Heart left ventricle (tissue), 16 donors: ENCODE measurements around the gene GRK3. TPM values are rescaled to one million over a fixed set of nuclear protein-coding genes. Genes with fewer than 3 reads are reported as not detected.
"Not testable (repeated sequence)": the region's sequence is repeated elsewhere in the genome, so short reads cannot be mapped to it uniquely, and the experiment has no call there.

Experiments used
- ATAC-seq, 4 donors: fragments of 200-7000 bp; cut with Tn5 transposase; one replicate each; pipeline ENCODE4 v1.9.1; 2020 to 2022; ENCODE audit warnings: moderate library complexity in 4 of 4, mild to moderate bottlenecking in 3 of 4, moderate number of reproducible peaks in 1 of 4
- DNase-seq, 5 donors: peaks; one replicate each; pipeline ENCODE4 v3.0.0-alpha.2; 2020
- H3K27ac ChIP-seq, 12 donors: fragments of 200-600 bp; sonication (generic) in 4 of 12; one replicate each; pipeline versions ENCODE4 v1.5.0 to v1.8.0; 2016 to 2022; ENCODE audit warnings: mild to moderate bottlenecking in 2 of 12
- H3K27me3 ChIP-seq, 9 donors: fragments of 200-600 bp; sonication (generic) in 2 of 9; one replicate each; pipeline versions ENCODE4 v1.5.1 to v1.8.0; 2016 to 2022; ENCODE audit warnings: mild to moderate bottlenecking in 3 of 9
- H3K36me3 ChIP-seq, 9 donors: fragments of 200-600 bp; sonication (generic) in 2 of 9; one replicate each; pipeline versions ENCODE4 v1.5.0 to v1.8.0; 2018 to 2022; ENCODE audit warnings: mild to moderate bottlenecking in 2 of 9
- H3K4me1 ChIP-seq, 12 donors: fragments of 200-600 bp; sonication (generic) in 4 of 12; one replicate each; pipeline versions ENCODE4 v1.5.0 to v1.8.0; 2016 to 2022; ENCODE audit warnings: mild to moderate bottlenecking in 3 of 12
- H3K4me3 ChIP-seq, 12 donors: fragments of 200-600 bp; sonication (generic) in 4 of 12; one replicate each; pipeline versions ENCODE4 v1.5.0 to v1.8.0; 2017 to 2022; ENCODE audit warnings: mild to moderate bottlenecking in 9 of 12, moderate library complexity in 4 of 12
- H3K9me3 ChIP-seq, 12 donors: fragments of 200-600 bp; sonication (generic) in 4 of 12; one replicate each; pipeline versions ENCODE4 v1.5.0 to v1.8.0; 2016 to 2022; ENCODE audit warnings: mild to moderate bottlenecking in 1 of 12
- CTCF ChIP-seq, 12 donors: fragments of 200-600 bp; sonication (generic) in 4 of 12; IDR thresholded peaks; one replicate each; pipeline versions ENCODE4 v1.5.0 to v1.8.0; 2018 to 2022; ENCODE audit warnings: antibody characterized with exemption in 12 of 12, mild to moderate bottlenecking in 5 of 12
- POLR2A ChIP-seq, 2 donors: fragments of 450-650 bp; IDR thresholded peaks; one replicate each; pipeline ENCODE4 v1.6.1; 2017; ENCODE audit warnings: antibody characterized with exemption in 2 of 2, mild to moderate bottlenecking in 2 of 2, moderate library complexity in 2 of 2
- WGBS, 4 donors: extraction: QIAGEN DNeasy Blood & Tissue Kit in 2 of 4; methylation state at CpG; one replicate each; pipeline versions ENCODE4 v1.1.5 to v1.1.7; 2013 to 2018; 5-methylcytosine and 5-hydroxymethylcytosine counted together
- intact Hi-C, 10 donors: fragments of 100-400 bp; cut with DNase I; formaldehyde crosslinking; loops; one replicate each; pipeline versions ENCODE4 v1.11.1 to v1.14.2; 2022
- polyA plus RNA-seq, 2 donors: library from polyadenylated mRNA; stranded (reverse); fragments of 200-250 nt; gene quantifications; one replicate each; pipeline ENCODE4 v1.2.3, GENCODE V29; 2013
- total RNA-seq, 9 donors: library from RNA; depleted of rRNA in 2 of 9; stranded (reverse); fragments of >200 nt in 2 of 9; fragmentation: NEBNext Ultra II Directional in 3 of 9; extraction: Animal tissue kit (Norgen Biotek cat#: 25700) in 3 of 9; gene quantifications; one replicate each; pipeline versions ENCODE4 v1.1.0 to v1.2.4, GENCODE V29; 2016 to 2023
- donor health status: ischemic (EF 13 %, LVEDD 7.1; RV severe dilation, severe dysfunction).
- donor health status: healthy with polysubstance abuse.
- donor health status: DM: no; HTN: yes; CAD: no.
- donor health status: DM: no; HTN: no; CAD: no.
- donor health status: ischemic (EF 25% LVEDD 6.9; RV normal size, moderate dysfunction).
- donor health status: ischemic (EF 25% LVEDD 5.7; RV mildly dilated, moderate dysfunction).
- donor health status: healthy.
- donor health status: DM: yes; HTN: yes; CAD: no.
- donor health status: ischemic (EF 35%, LVEDD 5.7; RV mildly dilated, moderate dysfunction).
- donor health status: nonischemic (EF 11% LVEDD 7.7; RV severe dilation, severe dysfunction).
- donor health status: DM: yes; HTN: yes; CAD: no.
- donor health status: PGD.
- donor health status: ischemic (EF 29% LVEDD 5.4; RV normal size, mild dysfunction).
- donor health status: nonischemic (EF 23%, LVEDD 6.1; RV moderate dilation, normal function).

The GRK3 gene
- total and polyA plus RNA-seq, 11 donors, result 1.1 to 16.2 (median 5.9) TPM

- H3K27ac ChIP-seq, result no peak overlapping the region
- ATAC-seq, result peak in 2 of 4 donors; percentile 47 to 48
Observed at GRCh38 chr22:25702040-25702439, 137.6 kb downstream of the GRK3 start.

GRCh38 chr22:25702571-25703167 is 138.2 kb downstream of the GRK3 start:
- Histone ChIP-seq H3K36me3 (peaks cover 0 to 10% (median 0%) of the 10 kb centered on the region in 9 donors), H3K27me3 (no peaks in the 10 kb centered on the region), H3K4me1 (peaks cover 0 to 20% (median 15%) of the 10 kb centered on the region in 12 donors), H3K4me3 (no peak overlapping the region), H3K27ac (no peak overlapping the region), H3K9me3 (no peaks in the 10 kb centered on the region)
- no peak for DNase-seq
- intact Hi-C loops, result loop anchor here in 7 of 10 donors (1.0 to 10.0 kb wide), 8 partner anchors 70 to 338 kb away; no protein-coding TSS in a partner anchor
- no peak for ATAC-seq
- TF ChIP-seq CTCF (IDR thresholded peaks at IDR 0.05) (no peak), POLR2A (IDR thresholded peaks at IDR 0.05) (no peak)
- 83 to 88% (median 87%) methylated on average over 7 of the region's 7 CpGs for WGBS, 4 donors

More at GRCh38 chr22:25702040-25702439, 137.6 kb downstream of the GRK3 start:
- Histone ChIP-seq H3K36me3 (peaks cover 0 to 9% (median 0%) of the 10 kb centered on the region in 9 donors), H3K4me1 (peaks cover 0 to 20% (median 15%) of the 10 kb centered on the region in 12 donors), H3K4me3 (peak overlapping the region in 1 of 12 donors; percentile 21), H3K27me3 (no peaks in the 10 kb centered on the region), H3K9me3 (no peaks in the 10 kb centered on the region)
- TF ChIP-seq CTCF (IDR thresholded peaks at IDR 0.05) (peak in 11 of 12 donors; percentile 24 to 63 (median 54)), POLR2A (IDR thresholded peaks at IDR 0.05) (no peak)
- DNase-seq, result no peak
- intact Hi-C loops, result loop anchor here in 7 of 10 donors (1.0 to 10.0 kb wide), 8 partner anchors 70 to 337 kb away; no protein-coding TSS in a partner anchor

GRCh38 chr22:25704701-25705100 is 140.2 kb downstream of the GRK3 start:
- Histone ChIP-seq H3K27ac (no peak overlapping the region), H3K9me3 (no peaks in the 10 kb centered on the region), H3K27me3 (no peaks in the 10 kb centered on the region), H3K4me1 (peaks cover 0 to 20% (median 15%) of the 10 kb centered on the region in 12 donors), H3K36me3 (peaks cover 0 to 11% (median 0%) of the 10 kb centered on the region in 9 donors), H3K4me3 (no peak overlapping the region)
- ATAC-seq (no peak), DNase-seq (no peak)
- intact Hi-C loops, result loop anchor here in 8 of 10 donors (2.0 to 10.0 kb wide), 8 partner anchors 68 to 340 kb away; no protein-coding TSS in a partner anchor
- 95 to 98% (median 97%) methylated on average over 2 of the region's 2 CpGs for WGBS, 4 donors
- TF ChIP-seq POLR2A (IDR thresholded peaks at IDR 0.05) (no peak), CTCF (IDR thresholded peaks at IDR 0.05) (no peak)

DNA sequence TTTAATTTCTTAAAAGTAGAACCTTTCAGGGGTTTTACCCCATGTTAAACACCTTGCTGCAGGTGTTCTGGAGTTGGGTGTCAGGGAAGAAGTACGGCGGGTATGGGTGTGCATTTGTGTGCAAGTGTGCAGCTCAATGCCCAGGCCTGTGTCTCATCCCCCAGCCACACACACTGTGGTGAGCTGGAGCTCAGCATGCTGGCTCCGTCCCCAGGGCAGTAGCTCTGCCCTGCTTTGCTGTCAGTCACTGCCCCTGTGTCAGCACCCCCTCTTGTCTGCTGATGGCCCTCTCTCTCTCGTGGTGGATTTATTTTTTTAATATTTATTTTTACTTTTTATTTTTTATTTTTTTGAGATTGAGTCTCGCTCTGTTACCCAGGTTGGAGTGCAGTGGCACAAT is 141.7 kb downstream of the GRK3 start:
- DNase-seq (peak in 1 of 5 donors; percentile 49), ATAC-seq (peak; percentile 55 to 83 (median 79))
- intact Hi-C loops, result loop anchor here in 5 of 10 donors (5.0 to 10.0 kb wide), 5 partner anchors 66 to 341 kb away; no protein-coding TSS in a partner anchor
- Histone ChIP-seq H3K36me3 (peaks cover 0 to 22% (median 7%) of the 10 kb centered on the region in 9 donors), H3K27ac (no peak overlapping the region), H3K4me3 (no peak overlapping the region), H3K27me3 (no peaks in the 10 kb centered on the region), H3K4me1 (peaks cover 0 to 17% (median 7%) of the 10 kb centered on the region in 12 donors), H3K9me3 (no peaks in the 10 kb centered on the region)
- TF ChIP-seq CTCF (IDR thresholded peaks at IDR 0.05), result no peak
- TF ChIP-seq POLR2A (IDR thresholded peaks at IDR 0.05), result no peak
- 66 to 73% (median 72%) methylated on average over 5 of the region's 5 CpGs for WGBS, 4 donors

DNA sequence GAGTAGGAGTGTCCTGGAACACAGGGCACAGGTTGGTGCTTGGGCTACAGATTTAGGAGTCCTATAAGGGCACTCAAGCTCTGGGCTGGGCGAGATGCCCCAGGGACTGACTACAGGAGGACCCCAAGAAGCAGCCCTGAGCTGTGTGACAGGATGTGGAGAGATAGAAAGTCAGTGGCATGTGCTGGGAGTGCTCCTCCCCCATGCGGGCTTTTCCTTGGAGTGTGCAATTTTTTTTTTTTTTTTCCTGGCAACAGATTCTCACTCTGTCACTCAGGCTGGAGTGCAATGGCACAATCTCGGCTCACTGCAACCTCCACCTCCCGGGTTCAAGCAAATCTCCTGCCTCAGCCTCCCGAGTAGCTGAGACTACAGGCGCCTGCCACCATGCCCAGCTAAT is 144.0 kb downstream of the GRK3 start:
- H3K4me3 ChIP-seq, H3K27ac ChIP-seq, H3K4me1 ChIP-seq, ATAC-seq, H3K9me3 ChIP-seq, DNase-seq, H3K27me3 ChIP-seq: not testable (repeated sequence)
- 79 to 84% (median 83%) methylated on average over 6 of the region's 6 CpGs for WGBS, 4 donors
- intact Hi-C loops, result loop anchor here in 5 of 10 donors (5.0 to 10.0 kb wide), 5 partner anchors 64 to 344 kb away; no protein-coding TSS in a partner anchor
- H3K36me3 ChIP-seq, result peaks cover 0 to 38% (median 7%) of the 10 kb centered on the region in 9 donors
